Epidermal melanocyte (primary cell): Measurements from ENCODE around the gene PCBP3.
"Not testable (repeated sequence)": the region's sequence is repeated elsewhere in the genome, so short reads cannot be mapped to it uniquely, and the experiment has no call there.

Experiments used
- DNase-seq: peaks from one replicate; pipeline ENCODE4 v3.0.0; 2011; ENCODE audit warnings: low spot score; ENCODE audit not compliant: insufficient read length

Gene PCBP3

GRCh38 chr21:45643021-45643980 is at the start of gene PCBP3:
TSS of gene PCBP3 (plus strand) at chr21:45643725. CDS start at chr21:45850086, 206,361 bp downstream.
- peak; percentile 78 for DNase-seq

GRCh38 chr21:45594721-45595489 is 48.6 kb upstream of the PCBP3 start:
- DNase-seq, result no peak

- DNase-seq, result no peak
These were observed 47.8 kb upstream of the PCBP3 start for GRCh38 chr21:45595574-45596295.

- peak; percentile 66 for DNase-seq
These were observed 46.7 kb upstream of the PCBP3 start for GRCh38 chr21:45596704-45597318.

- no peak for DNase-seq
These were observed 45.4 kb upstream of the PCBP3 start for GRCh38 chr21:45598109-45598508.

- no peak for DNase-seq
These were observed 44.9 kb upstream of the PCBP3 start for GRCh38 chr21:45598666-45599065.

- DNase-seq, result no peak
These were observed 44.4 kb upstream of the PCBP3 start for GRCh38 chr21:45599146-45599581.

- DNase-seq, result no peak
These were observed 43.3 kb upstream of the PCBP3 start for GRCh38 chr21:45600248-45600647.

GRCh38 chr21:45601551-45601950 is 42.0 kb upstream of the PCBP3 start:
- DNase-seq, result no peak

GRCh38 chr21:45602106-45602505 is 41.4 kb upstream of the PCBP3 start:
- DNase-seq, result no peak

- no peak for DNase-seq
These were observed 40.0 kb upstream of the PCBP3 start for GRCh38 chr21:45603481-45603880.

- not testable (repeated sequence) for DNase-seq
These were observed 38.8 kb upstream of the PCBP3 start for GRCh38 chr21:45604681-45605080.

GRCh38 chr21:45607021-45607908 is 36.3 kb upstream of the PCBP3 start:
- DNase-seq, result no peak

- DNase-seq, result no peak
These were observed 35.6 kb upstream of the PCBP3 start for GRCh38 chr21:45607909-45608295.

- not testable (repeated sequence) for DNase-seq
These were observed 34.6 kb upstream of the PCBP3 start for GRCh38 chr21:45608747-45609470.

GRCh38 chr21:45609616-45610015 is 33.9 kb upstream of the PCBP3 start:
- DNase-seq, result not testable (repeated sequence)

GRCh38 chr21:45611296-45611695 is 32.2 kb upstream of the PCBP3 start:
- DNase-seq, result no peak

GRCh38 chr21:45611939-45612664 is 31.4 kb upstream of the PCBP3 start:
- DNase-seq, result no peak

GRCh38 chr21:45612665-45613019 is 30.9 kb upstream of the PCBP3 start:
- not testable (repeated sequence) for DNase-seq
